SK-N-MC (cell line): ENCODE measurements around the gene MAPRE3.

Experiments used
- EZH2 ChIP-seq: fragments of 200-600 bp; sonication (generic); IDR thresholded peaks from one replicate; pipeline ENCODE4 v1.6.1; 2017; ENCODE audit warnings: antibody characterized with exemption
- POLR2AphosphoS5 ChIP-seq: IDR thresholded peaks from 2 replicates; pipeline ENCODE4 v1.6.1; 2012; ENCODE audit warnings: mild to moderate bottlenecking, low read depth, low read length, borderline replicate concordance

GRCh38 chr2:26922405-26923188 lies 47.8 kb upstream of the MAPRE3 start:
- no peak for TF ChIP-seq EZH2
- TF ChIP-seq POLR2AphosphoS5: no peak
